Mucosa of descending colon (tissue), 3 donors: Measurements from ENCODE around the gene PRKCE. TPM values are rescaled to one million over a fixed set of nuclear protein-coding genes. Genes with fewer than 3 reads are reported as not detected.

Experiments
- ATAC-seq: fragments of 200-7000 bp; cut with Tn5 transposase; one replicate; pipeline ENCODE4 v1.9.1; 2020; ENCODE audit warnings: mild to moderate bottlenecking, moderate library complexity
- DNase-seq, 3 donors: peaks; one replicate each; pipeline ENCODE4 v3.0.0-alpha.2; 2020
- H3K36me3 ChIP-seq: fragments of 200-600 bp; one replicate; pipeline ENCODE4 v1.8.0; 2021; ENCODE audit warnings: low read depth, mild to moderate bottlenecking
- H3K4me1 ChIP-seq: fragments of 200-600 bp; one replicate; pipeline ENCODE4 v1.8.0; 2021; ENCODE audit warnings: low read depth, mild to moderate bottlenecking
- H3K4me3 ChIP-seq: fragments of 200-600 bp; one replicate; pipeline ENCODE4 v1.8.0; 2021; ENCODE audit warnings: mild to moderate bottlenecking
- H3K9me3 ChIP-seq: fragments of 200-600 bp; one replicate; pipeline ENCODE4 v1.8.0; 2021; ENCODE audit warnings: mild to moderate bottlenecking
- CTCF ChIP-seq: fragments of 200-600 bp; IDR thresholded peaks from one replicate; pipeline ENCODE4 v1.8.0; 2022; ENCODE audit warnings: antibody characterized with exemption, mild to moderate bottlenecking
- intact Hi-C, 2 donors: fragments of 100-400 bp; cut with DNase I in 1 of 2; cut with micrococcal nuclease in 1 of 2; formaldehyde crosslinking; loops; one replicate each; pipeline versions ENCODE4 v1.11.0 to v1.11.1; 2022; cut with DNase I, micrococcal nuclease
- total RNA-seq, 3 donors: library from RNA; stranded (reverse); fragmentation: NEBNext Ultra II Directional in 2 of 3; extraction: Animal tissue kit (Norgen Biotek cat#: 25700) in 2 of 3; gene quantifications; one replicate each; pipeline versions ENCODE4 v1.2.1 to v1.2.4, GENCODE V29; 2021 to 2023
- donor health status: DM: no; HTN: no; CAD: no; lungs with moderate emphysema.
- donor health status: DM: no; HTN: no; CAD: no.
- donor health status: DM: no; HTN: yes; CAD: no.

Gene PRKCE
- total RNA-seq, 3 donors from 2014 or later, result 24.5 to 52.0 (median 32.7) TPM

GRCh38 chr2:45684756-45685155 is 33.3 kb downstream of the PRKCE start:
- Histone ChIP-seq H3K9me3 (no peaks in the 10 kb centered on the region), H3K36me3 (no peaks in the 10 kb centered on the region), H3K4me1 (peaks cover 34% of the 10 kb centered on the region), H3K4me3 (no peak overlapping the region)
- intact Hi-C loops, result no loop called here
- no peak for TF ChIP-seq CTCF
- DNase-seq (peak in 1 of 3 donors; percentile 41), ATAC-seq (peak; percentile 32)

GRCh38 chr2:45685260-45685659 is 33.8 kb downstream of the PRKCE start:
- intact Hi-C loops, result no loop called here
- ATAC-seq, result peak; percentile 75
- DNase-seq, result peak in 2 of 3 donors; percentile 36 to 49

GRCh38 chr2:45687964-45688363 is 36.5 kb downstream of the PRKCE start:
- Histone ChIP-seq H3K4me3 (no peak overlapping the region), H3K4me1 (peaks cover 21% of the 10 kb centered on the region), H3K36me3 (no peaks in the 10 kb centered on the region), H3K9me3 (no peaks in the 10 kb centered on the region)
- ATAC-seq, result no peak
- no peak for DNase-seq
- intact Hi-C loops, result no loop called here
- no peak for TF ChIP-seq CTCF

More at GRCh38 chr2:45685260-45685659, 33.8 kb downstream of the PRKCE start:
- Histone ChIP-seq H3K4me1 (peaks cover 34% of the 10 kb centered on the region), H3K9me3 (no peaks in the 10 kb centered on the region), H3K4me3 (no peak overlapping the region), H3K36me3 (no peaks in the 10 kb centered on the region)
- TF ChIP-seq CTCF, result no peak

GRCh38 chr2:45688479-45689298 is 37.2 kb downstream of the PRKCE start:
- intact Hi-C loops, result no loop called here
- no peaks in the 10 kb centered on the region for H3K36me3 ChIP-seq
- H3K9me3 ChIP-seq, result no peaks in the 10 kb centered on the region
- ATAC-seq (peak; percentile 75), DNase-seq (no peak)
- peaks cover 13% of the 10 kb centered on the region for H3K4me1 ChIP-seq
- TF ChIP-seq CTCF, result no peak
- no peak overlapping the region for H3K4me3 ChIP-seq

- Histone ChIP-seq H3K4me3 (no peak overlapping the region), H3K9me3 (no peaks in the 10 kb centered on the region), H3K4me1 (peaks cover 7% of the 10 kb centered on the region), H3K36me3 (no peaks in the 10 kb centered on the region)
- intact Hi-C loops, result no loop called here
- no peak for ATAC-seq
- DNase-seq, result no peak
- no peak for TF ChIP-seq CTCF
Observed at GRCh38 chr2:45690231-45690630, 38.8 kb downstream of the PRKCE start.
